Measurements from ENCODE around the gene DDIT4L. TPM values are rescaled to one million over a fixed set of nuclear protein-coding genes. Genes with fewer than 3 reads are reported as not detected.
"Not testable (repeated sequence)": the region's sequence is repeated elsewhere in the genome, so short reads cannot be mapped to it uniquely, and the experiment has no call there.

DDIT4L gene
- total and polyA plus RNA-seq, 4 donors, result 1.5 to 7.0 (median 4.1) TPM

GRCh38 chr4:100149190-100149589 is 41.1 kb downstream of the DDIT4L start:
- DNase-seq (no peak), ATAC-seq (ENCODE audit: low FRiP score) (no peak)
- Histone ChIP-seq H3K27ac (ENCODE audit: low read depth in 1 of 2, low read length in 2 of 2) (no peak overlapping the region), H3K36me3 (ENCODE audit: control insufficient read depth in 1 of 2, insufficient read depth in 2 of 2, low read length in 1 of 2) (no peaks in the 10 kb centered on the region), H3K9me3 (ENCODE audit: control insufficient read depth, low read length) (no peaks in the 10 kb centered on the region), H3K27me3 (ENCODE audit: control insufficient read depth in 1 of 2, insufficient read depth in 2 of 2, low read length in 1 of 2) (no peaks in the 10 kb centered on the region), H3K4me3 (ENCODE audit: low read length in 2 of 2) (no peak overlapping the region), H3K4me1 (ENCODE audit: control insufficient read depth in 1 of 2, insufficient read depth in 2 of 2, low read length in 2 of 2) (peaks cover 3% of the 10 kb centered on the region in 2 donors)
- 95% methylated on average over 6 of the region's 6 CpGs for WGBS, 2 donors
- intact Hi-C loops (cut with DNase I), result no loop called here

GRCh38 chr4:100147684-100148083 is 42.6 kb downstream of the DDIT4L start:
- intact Hi-C loops (cut with DNase I), result no loop called here
- 71 to 77% methylated on average over 1 of the region's 1 CpG for WGBS, 2 donors
- H3K36me3 ChIP-seq (ENCODE audit: control insufficient read depth in 1 of 2, insufficient read depth in 2 of 2, low read length in 1 of 2), result no peaks in the 10 kb centered on the region

GRCh38 chr4:100147198-100147597 is 43.1 kb downstream of the DDIT4L start:
- Histone ChIP-seq H3K4me1 (ENCODE audit: control insufficient read depth in 1 of 2, insufficient read depth in 2 of 2, low read length in 2 of 2) (peaks cover 3% of the 10 kb centered on the region in 2 donors), H3K4me3 (ENCODE audit: low read length in 2 of 2) (no peak overlapping the region), H3K27me3 (ENCODE audit: control insufficient read depth in 1 of 2, insufficient read depth in 2 of 2, low read length in 1 of 2) (no peaks in the 10 kb centered on the region), H3K9me3 (ENCODE audit: control insufficient read depth, low read length) (no peaks in the 10 kb centered on the region), H3K36me3 (ENCODE audit: control insufficient read depth in 1 of 2, insufficient read depth in 2 of 2, low read length in 1 of 2) (no peaks in the 10 kb centered on the region), H3K27ac (ENCODE audit: low read depth in 1 of 2, low read length in 2 of 2) (no peak overlapping the region)
- WGBS, 2 donors, result 86 to 89% methylated on average over 1 of the region's 1 CpG
- ATAC-seq (ENCODE audit: low FRiP score) (no peak), DNase-seq (no peak)
- intact Hi-C loops (cut with DNase I), result no loop called here

More at GRCh38 chr4:100147684-100148083, 42.6 kb downstream of the DDIT4L start:
- no peak overlapping the region for H3K27ac ChIP-seq (ENCODE audit: low read depth in 1 of 2, low read length in 2 of 2)
- no peak overlapping the region for H3K4me3 ChIP-seq (ENCODE audit: low read length in 2 of 2)
- no peaks in the 10 kb centered on the region for H3K9me3 ChIP-seq (ENCODE audit: control insufficient read depth, low read length)
- DNase-seq (no peak), ATAC-seq (ENCODE audit: low FRiP score) (no peak)
- peaks cover 3% of the 10 kb centered on the region in 2 donors for H3K4me1 ChIP-seq (ENCODE audit: control insufficient read depth in 1 of 2, insufficient read depth in 2 of 2, low read length in 2 of 2)
- H3K27me3 ChIP-seq (ENCODE audit: control insufficient read depth in 1 of 2, insufficient read depth in 2 of 2, low read length in 1 of 2), result no peaks in the 10 kb centered on the region

GRCh38 chr4:100146756-100147155 is 43.5 kb downstream of the DDIT4L start:
- H3K9me3 ChIP-seq (ENCODE audit: control insufficient read depth, low read length), result no peaks in the 10 kb centered on the region
- peaks cover 1 to 3% of the 10 kb centered on the region in 2 donors for H3K4me1 ChIP-seq (ENCODE audit: control insufficient read depth in 1 of 2, insufficient read depth in 2 of 2, low read length in 2 of 2)
- DNase-seq (no peak), ATAC-seq (ENCODE audit: low FRiP score) (no peak)
- H3K4me3 ChIP-seq (ENCODE audit: low read length in 2 of 2), result no peak overlapping the region
- intact Hi-C loops (cut with DNase I), result no loop called here
- H3K27me3 ChIP-seq (ENCODE audit: control insufficient read depth in 1 of 2, insufficient read depth in 2 of 2, low read length in 1 of 2), result no peaks in the 10 kb centered on the region
- no peak overlapping the region for H3K27ac ChIP-seq (ENCODE audit: low read depth in 1 of 2, low read length in 2 of 2)
- H3K36me3 ChIP-seq (ENCODE audit: control insufficient read depth in 1 of 2, insufficient read depth in 2 of 2, low read length in 1 of 2), result no peaks in the 10 kb centered on the region

GRCh38 chr4:100137320-100137719 is 52.9 kb downstream of the DDIT4L start:
- WGBS, 2 donors, result 94 to 96% methylated on average over 4 of the region's 4 CpGs
- ATAC-seq (ENCODE audit: low FRiP score), result not testable (repeated sequence)

More at GRCh38 chr4:100137320-100137719, 52.9 kb downstream of the DDIT4L start:
- H3K4me3 ChIP-seq (ENCODE audit: low read length in 2 of 2); H3K9me3 ChIP-seq (ENCODE audit: control insufficient read depth, low read length); H3K4me1 ChIP-seq (ENCODE audit: control insufficient read depth in 1 of 2, insufficient read depth in 2 of 2, low read length in 2 of 2); H3K36me3 ChIP-seq (ENCODE audit: control insufficient read depth in 1 of 2, insufficient read depth in 2 of 2, low read length in 1 of 2); DNase-seq; intact Hi-C loops (cut with DNase I); H3K27me3 ChIP-seq (ENCODE audit: control insufficient read depth in 1 of 2, insufficient read depth in 2 of 2, low read length in 1 of 2); H3K27ac ChIP-seq (ENCODE audit: low read depth in 1 of 2, low read length in 2 of 2): not testable (repeated sequence)

Other genes starting within 250 kb of the DDIT4L start
- 10 to 100 TPM; 57.8 to 58.6 TPM for gene DNAJB14, start 243.8 kb downstream of the DDIT4L start, total RNA-seq
- 10 to 100 TPM; 12.4 to 14.1 TPM for gene DNAJB14, start 243.8 kb downstream of the DDIT4L start, polyA plus RNA-seq
- 10 to 100 TPM; 86.6 to 99.2 TPM for gene H2AZ1, start 240.2 kb downstream of the DDIT4L start, total RNA-seq
- 100 to 1,000 TPM; 128 to 189 TPM for gene H2AZ1, start 240.2 kb downstream of the DDIT4L start, polyA plus RNA-seq

All from aorta (tissue), 5 donors.